ENCODE results near the gene DTD1. TPM values are rescaled to one million over a fixed set of nuclear protein-coding genes. Genes with fewer than 3 reads are reported as not detected.

DTD1 gene
- total RNA-seq, 6 donors from 2014 or later: 19.9 to 31.2 (median 24.8) TPM

DNA sequence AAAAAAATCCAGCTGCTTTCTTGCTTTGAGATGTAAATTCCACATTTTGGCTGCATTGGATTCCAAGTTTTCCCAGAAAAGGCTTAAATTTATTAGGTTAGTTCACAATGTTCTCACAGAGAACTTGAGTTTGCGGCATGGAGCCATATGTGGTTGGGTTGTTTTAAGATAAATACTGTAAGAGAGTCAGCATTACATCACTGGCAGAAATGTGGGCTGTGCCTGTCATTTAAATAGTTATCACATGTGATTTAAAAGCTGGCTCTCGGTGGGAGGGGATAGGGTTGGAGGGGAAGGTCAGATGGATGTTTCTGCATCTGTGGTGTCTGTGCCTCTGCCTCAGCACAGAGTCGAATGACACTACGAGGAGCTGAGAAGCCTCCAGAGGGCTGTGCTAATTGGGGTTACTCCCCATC, 151.9 kb downstream of the DTD1 start:
- no peaks in the 10 kb centered on the region for H3K9me3 ChIP-seq
- DNase-seq (no peak), ATAC-seq (ENCODE audit: low FRiP score in 2 of 2) (peak; percentile 16 to 70)
- 60 to 74% methylated on average over 4 of the region's 4 CpGs for WGBS, 2 donors
- H3K4me1 ChIP-seq: peaks cover 0 to 3% (median 0%) of the 10 kb centered on the region in 4 donors
- H3K27ac ChIP-seq: no peak overlapping the region
- H3K27me3 ChIP-seq: no peaks in the 10 kb centered on the region
- no peak for TF ChIP-seq POLR2A (IDR thresholded peaks at IDR 0.05)
- TF ChIP-seq, protein P1, sequence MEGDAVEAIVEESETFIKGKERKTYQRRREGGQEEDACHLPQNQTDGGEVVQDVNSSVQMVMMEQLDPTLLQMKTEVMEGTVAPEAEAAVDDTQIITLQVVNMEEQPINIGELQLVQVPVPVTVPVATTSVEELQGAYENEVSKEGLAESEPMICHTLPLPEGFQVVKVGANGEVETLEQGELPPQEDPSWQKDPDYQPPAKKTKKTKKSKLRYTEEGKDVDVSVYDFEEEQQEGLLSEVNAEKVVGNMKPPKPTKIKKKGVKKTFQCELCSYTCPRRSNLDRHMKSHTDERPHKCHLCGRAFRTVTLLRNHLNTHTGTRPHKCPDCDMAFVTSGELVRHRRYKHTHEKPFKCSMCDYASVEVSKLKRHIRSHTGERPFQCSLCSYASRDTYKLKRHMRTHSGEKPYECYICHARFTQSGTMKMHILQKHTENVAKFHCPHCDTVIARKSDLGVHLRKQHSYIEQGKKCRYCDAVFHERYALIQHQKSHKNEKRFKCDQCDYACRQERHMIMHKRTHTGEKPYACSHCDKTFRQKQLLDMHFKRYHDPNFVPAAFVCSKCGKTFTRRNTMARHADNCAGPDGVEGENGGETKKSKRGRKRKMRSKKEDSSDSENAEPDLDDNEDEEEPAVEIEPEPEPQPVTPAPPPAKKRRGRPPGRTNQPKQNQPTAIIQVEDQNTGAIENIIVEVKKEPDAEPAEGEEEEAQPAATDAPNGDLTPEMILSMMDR (IDR thresholded peaks at IDR 0.05): no peak
- no peak for TF ChIP-seq EP300 (IDR thresholded peaks at IDR 0.05)
- no peak for TF ChIP-seq POLR2AphosphoS5 (IDR thresholded peaks at IDR 0.05)
- H3K4me3 ChIP-seq: no peak overlapping the region
- peaks cover 0 to 10% (median 5%) of the 10 kb centered on the region in 4 donors for H3K36me3 ChIP-seq

DNA sequence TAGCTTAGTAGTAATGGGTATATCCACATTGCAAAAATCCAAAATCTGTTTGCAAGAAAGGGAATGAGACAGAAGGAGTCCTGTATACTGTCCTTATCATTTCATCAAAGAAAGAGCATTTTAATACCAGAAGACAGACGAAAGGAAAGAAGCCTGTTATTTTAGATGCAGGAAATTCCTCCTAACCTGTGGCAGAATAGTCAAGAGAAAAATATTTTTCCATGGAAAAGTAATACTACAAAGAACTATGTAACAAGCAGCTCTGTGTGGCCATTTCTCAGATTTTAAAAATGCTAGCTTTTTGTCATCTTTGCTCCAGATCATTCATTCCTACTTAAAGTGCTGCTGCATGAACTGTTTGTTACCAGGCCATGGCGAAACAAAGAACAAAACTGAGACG, 152.9 kb downstream of the DTD1 start:
- ATAC-seq (ENCODE audit: low FRiP score in 2 of 2) (no peak), DNase-seq (no peak)
- peaks cover 0 to 16% (median 10%) of the 10 kb centered on the region in 4 donors for H3K36me3 ChIP-seq
- TF ChIP-seq EP300 (IDR thresholded peaks at IDR 0.05): no peak
- TF ChIP-seq POLR2A (IDR thresholded peaks at IDR 0.05): no peak
- TF ChIP-seq, protein P1 (IDR thresholded peaks at IDR 0.05): no peak
- H3K4me3 ChIP-seq: no peak overlapping the region
- no peaks in the 10 kb centered on the region for H3K27me3 ChIP-seq
- no peaks in the 10 kb centered on the region for H3K9me3 ChIP-seq
- peaks cover 0 to 3% (median 0%) of the 10 kb centered on the region in 4 donors for H3K4me1 ChIP-seq
- WGBS, 2 donors: 92 to 95% methylated on average over 3 of the region's 3 CpGs
- no peak overlapping the region for H3K27ac ChIP-seq

DNA sequence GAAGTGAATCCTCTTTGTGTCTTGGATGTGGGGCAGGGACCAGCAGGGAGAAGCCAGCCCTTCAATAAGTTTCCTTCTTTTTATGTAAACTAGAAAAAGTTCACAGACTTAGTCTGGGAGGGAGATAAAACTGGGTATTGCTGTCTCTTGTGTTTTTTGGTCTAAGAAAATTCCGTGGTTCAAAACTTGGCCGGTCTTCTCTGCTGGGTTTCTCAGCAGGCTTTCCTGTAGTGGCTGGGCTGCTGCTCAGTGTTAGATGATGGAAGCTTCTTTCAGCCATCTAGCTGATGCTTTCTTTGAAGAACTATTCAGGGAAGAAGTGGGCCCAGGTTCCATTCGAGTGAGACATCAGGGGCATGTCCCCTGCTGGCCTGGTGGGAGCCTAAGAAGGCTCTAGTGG, 155.0 kb downstream of the DTD1 start:
- peaks cover 0 to 16% (median 10%) of the 10 kb centered on the region in 4 donors for H3K36me3 ChIP-seq
- no peak for DNase-seq
- no peak overlapping the region for H3K27ac ChIP-seq
- peaks cover 0 to 3% (median 0%) of the 10 kb centered on the region in 4 donors for H3K4me1 ChIP-seq
- no peaks in the 10 kb centered on the region for H3K27me3 ChIP-seq
- WGBS, 2 donors: 92 to 100% methylated on average over 2 to 3 of the region's 3 CpGs
- no peaks in the 10 kb centered on the region for H3K9me3 ChIP-seq
- no peak overlapping the region for H3K4me3 ChIP-seq
- no peak for TF ChIP-seq EP300 (IDR thresholded peaks at IDR 0.05)
- TF ChIP-seq POLR2AphosphoS5 (IDR thresholded peaks at IDR 0.05): no peak
- TF ChIP-seq POLR2A (IDR thresholded peaks at IDR 0.05): no peak
- TF ChIP-seq, protein P1 (IDR thresholded peaks at IDR 0.05): no peak
- no peak for ATAC-seq (ENCODE audit: low FRiP score in 2 of 2)

DNA sequence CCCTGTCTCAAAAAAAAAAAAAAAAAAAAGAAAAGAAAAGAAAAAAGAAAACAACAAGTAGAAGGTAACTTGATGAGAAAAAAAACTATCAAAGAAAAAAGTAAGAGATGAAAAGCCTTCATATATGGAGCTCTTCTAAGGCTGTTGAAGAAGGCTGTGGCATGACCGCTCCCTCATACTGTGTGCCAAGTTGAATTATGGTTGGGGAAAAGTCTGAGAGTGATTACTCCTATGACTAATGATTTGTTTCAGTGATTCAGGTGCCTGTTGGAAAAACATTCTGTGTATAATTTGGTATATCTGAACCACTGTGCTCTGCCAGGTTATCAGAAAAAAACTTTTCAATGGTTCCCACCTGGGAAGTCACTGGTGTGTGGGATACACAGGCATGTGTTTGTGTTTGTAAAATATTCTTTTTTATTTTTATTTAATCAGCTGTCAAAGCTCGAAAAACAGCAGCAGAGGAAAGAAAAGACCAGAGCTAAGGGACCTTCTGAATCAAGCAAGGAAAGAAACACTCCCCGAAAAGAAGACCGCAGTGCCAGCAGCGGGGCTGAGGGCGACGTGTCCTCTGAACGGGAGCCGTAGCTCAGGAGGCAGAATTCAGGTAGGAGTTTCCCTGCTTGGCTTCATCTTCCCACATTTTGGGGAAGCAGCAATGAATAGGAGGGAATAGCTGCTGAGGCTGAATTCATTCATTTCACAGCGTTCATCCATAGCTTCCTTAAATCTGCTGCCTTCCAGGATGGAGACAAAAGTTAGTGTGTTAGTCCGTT, 156.0 kb downstream of the DTD1 start:
- H3K4me3 ChIP-seq: no peak overlapping the region
- H3K36me3 ChIP-seq: peaks cover 0 to 16% (median 10%) of the 10 kb centered on the region in 4 donors
- WGBS, 2 donors: 93 to 95% methylated on average over 11 of the region's 11 CpGs
- H3K27ac ChIP-seq: no peak overlapping the region
- no peak for ATAC-seq (ENCODE audit: low FRiP score in 2 of 2)
- no peak for TF ChIP-seq POLR2A (IDR thresholded peaks at IDR 0.05)
- TF ChIP-seq, protein P1 (IDR thresholded peaks at IDR 0.05): no peak
- peaks cover 0 to 3% (median 0%) of the 10 kb centered on the region in 4 donors for H3K4me1 ChIP-seq
- H3K27me3 ChIP-seq: no peaks in the 10 kb centered on the region
- no peak for DNase-seq
- no peaks in the 10 kb centered on the region for H3K9me3 ChIP-seq

DNA sequence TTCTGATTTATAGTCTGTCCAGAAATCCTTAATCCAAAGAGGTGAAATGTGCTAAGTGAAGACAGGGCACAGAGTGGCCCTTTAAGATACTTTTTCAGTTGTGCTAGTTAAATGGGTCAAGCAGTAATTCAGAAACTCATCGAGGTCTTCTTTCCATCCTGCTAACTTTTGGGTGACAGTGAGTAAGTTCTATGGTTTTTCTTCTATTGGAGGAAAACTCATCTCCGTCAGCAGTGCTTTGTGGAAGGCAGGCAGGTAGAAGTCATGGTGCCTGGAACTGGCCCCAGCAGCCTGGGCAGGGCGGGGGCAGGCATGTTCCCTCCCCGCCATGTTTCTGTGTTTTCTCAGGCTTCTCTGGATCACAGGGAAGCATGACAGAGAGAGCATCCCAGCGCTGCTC, 159.2 kb downstream of the DTD1 start:
- TF ChIP-seq POLR2A (IDR thresholded peaks at IDR 0.05): no peak
- peaks cover 0 to 16% (median 10%) of the 10 kb centered on the region in 4 donors for H3K36me3 ChIP-seq
- H3K27me3 ChIP-seq: no peaks in the 10 kb centered on the region
- no peak overlapping the region for H3K4me3 ChIP-seq
- no peak overlapping the region for H3K27ac ChIP-seq
- 79 to 91% methylated on average over 5 of the region's 5 CpGs for WGBS, 2 donors
- no peaks in the 10 kb centered on the region for H3K9me3 ChIP-seq
- ATAC-seq (ENCODE audit: low FRiP score in 2 of 2): no peak
- H3K4me1 ChIP-seq: no peaks in the 10 kb centered on the region
- no peak for DNase-seq

All from upper lobe of left lung (tissue), 6 donors.